GM21529 (cell line): ENCODE data around the gene PBRM1.

Experiments used
- ATAC-seq: cut with Tn5 transposase; IDR thresholded peaks from one replicate; pipeline ENCODE4 v1.9.1; 2021; ENCODE audit not compliant: unreplicated experiment

PBRM1 gene

GRCh38 chr3:52525680-52526561 lies 159.8 kb downstream of the PBRM1 start:
- no peak for ATAC-seq

- no peak for ATAC-seq
Measured at GRCh38 chr3:52524752-52525679, 160.7 kb downstream of the PBRM1 start.

- ATAC-seq, result no peak
Measured at GRCh38 chr3:52524258-52524751, 161.4 kb downstream of the PBRM1 start.

- no peak for ATAC-seq
Measured at GRCh38 chr3:52523386-52524257, 162.1 kb downstream of the PBRM1 start.

- no peak for ATAC-seq
Measured at GRCh38 chr3:52522651-52523251, 163.0 kb downstream of the PBRM1 start.

- ATAC-seq, result no peak
Measured at GRCh38 chr3:52521881-52522650, 163.6 kb downstream of the PBRM1 start.

- no peak for ATAC-seq
Measured at GRCh38 chr3:52521488-52521824, 164.3 kb downstream of the PBRM1 start.

GRCh38 chr3:52520716-52521487 lies 164.8 kb downstream of the PBRM1 start:
- no peak for ATAC-seq

- no peak for ATAC-seq
Measured at GRCh38 chr3:52520141-52520667, 165.5 kb downstream of the PBRM1 start.

GRCh38 chr3:52519445-52520140 lies 166.1 kb downstream of the PBRM1 start:
- no peak for ATAC-seq

- no peak for ATAC-seq
Measured at GRCh38 chr3:52518723-52519444, 166.8 kb downstream of the PBRM1 start.

- ATAC-seq, result no peak
Measured at GRCh38 chr3:52517796-52518722, 167.7 kb downstream of the PBRM1 start.

- no peak for ATAC-seq
Measured at GRCh38 chr3:52516509-52517195, 169.1 kb downstream of the PBRM1 start.

GRCh38 chr3:52515192-52515591 lies 170.5 kb downstream of the PBRM1 start:
- ATAC-seq, result no peak

- no peak for ATAC-seq
Measured at GRCh38 chr3:52514576-52514975, 171.1 kb downstream of the PBRM1 start.

- ATAC-seq, result no peak
Measured at GRCh38 chr3:52513281-52513680, 172.4 kb downstream of the PBRM1 start.
